NCI-H82 (cell line): Measurements from ENCODE around the gene WBP1.
"Not testable (repeated sequence)": the region's sequence is repeated elsewhere in the genome, so short reads cannot be mapped to it uniquely, and the experiment has no call there.

Source experiments
- DNase-seq: peaks from one replicate; lab custom pipeline; 2025; lab: John Stamatoyannopoulos, UW

Gene WBP1

DNA sequence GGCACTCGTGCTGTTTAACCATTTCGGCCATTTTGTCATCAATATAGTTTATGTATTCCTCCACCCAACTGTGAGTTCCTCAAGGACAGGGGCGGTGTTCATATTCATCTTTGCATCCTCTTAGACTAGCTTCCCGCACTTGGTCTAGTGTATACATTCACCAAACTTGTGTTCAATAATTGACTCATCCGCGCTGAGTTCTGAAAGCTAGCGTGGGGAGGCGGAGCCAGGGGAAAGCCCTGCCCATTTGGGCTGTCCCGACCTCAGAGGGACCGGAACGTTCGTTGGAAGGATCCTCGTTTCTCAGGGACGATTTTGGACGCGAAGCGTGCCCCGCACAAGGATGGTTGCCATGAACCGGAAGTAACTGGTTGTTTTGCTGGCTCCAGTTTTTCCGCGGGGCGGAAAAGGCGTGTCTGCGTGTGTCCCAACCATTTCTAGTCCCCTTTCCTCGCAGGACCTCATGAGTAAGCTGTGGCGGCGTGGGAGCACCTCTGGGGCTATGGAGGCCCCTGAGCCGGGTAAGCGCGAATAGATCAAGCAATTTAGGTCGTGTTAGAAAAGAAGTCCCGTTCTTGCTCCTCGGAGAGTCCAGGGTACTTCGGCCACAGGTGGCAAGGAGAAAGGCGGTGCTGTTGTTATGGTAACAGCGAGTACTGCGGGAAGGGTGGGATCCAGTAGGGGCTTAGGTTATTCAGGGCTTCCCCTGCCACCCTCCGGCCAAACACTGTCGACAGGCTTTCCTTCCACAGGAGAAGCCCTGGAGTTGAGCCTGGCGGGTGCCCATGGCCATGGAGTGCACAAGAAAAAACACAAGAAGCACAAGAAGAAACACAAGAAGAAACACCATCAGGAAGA lies 3.4 kb upstream of the WBP1 start, which contains the start of gene INO80B:
Gene INO80B, plus strand, starts transcription at position 434 of the 858 bp plus-strand sequence. Its CDS starts 30 bp downstream, at position 464.
- peak; percentile 98 for DNase-seq

DNA sequence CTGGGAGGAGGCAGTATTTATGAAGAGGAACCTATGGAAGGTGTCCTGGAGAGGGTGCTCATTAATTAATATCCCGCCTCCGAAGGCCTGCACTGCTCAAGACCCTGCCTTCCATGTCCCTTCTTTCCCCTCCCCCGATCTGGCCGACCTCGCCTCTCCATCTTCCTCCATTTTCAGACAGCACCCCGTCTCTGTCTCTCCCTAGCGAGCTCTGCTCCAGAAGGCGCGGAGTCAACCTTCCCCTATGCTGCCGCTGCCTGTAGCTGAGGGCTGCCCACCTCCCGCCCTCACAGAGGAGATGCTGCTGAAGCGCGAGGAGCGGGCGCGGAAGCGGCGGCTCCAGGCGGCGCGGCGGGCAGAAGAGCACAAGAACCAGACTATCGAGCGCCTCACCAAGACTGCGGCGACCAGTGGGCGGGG lies 1.1 kb upstream of the WBP1 start:
- no peak for DNase-seq

DNA sequence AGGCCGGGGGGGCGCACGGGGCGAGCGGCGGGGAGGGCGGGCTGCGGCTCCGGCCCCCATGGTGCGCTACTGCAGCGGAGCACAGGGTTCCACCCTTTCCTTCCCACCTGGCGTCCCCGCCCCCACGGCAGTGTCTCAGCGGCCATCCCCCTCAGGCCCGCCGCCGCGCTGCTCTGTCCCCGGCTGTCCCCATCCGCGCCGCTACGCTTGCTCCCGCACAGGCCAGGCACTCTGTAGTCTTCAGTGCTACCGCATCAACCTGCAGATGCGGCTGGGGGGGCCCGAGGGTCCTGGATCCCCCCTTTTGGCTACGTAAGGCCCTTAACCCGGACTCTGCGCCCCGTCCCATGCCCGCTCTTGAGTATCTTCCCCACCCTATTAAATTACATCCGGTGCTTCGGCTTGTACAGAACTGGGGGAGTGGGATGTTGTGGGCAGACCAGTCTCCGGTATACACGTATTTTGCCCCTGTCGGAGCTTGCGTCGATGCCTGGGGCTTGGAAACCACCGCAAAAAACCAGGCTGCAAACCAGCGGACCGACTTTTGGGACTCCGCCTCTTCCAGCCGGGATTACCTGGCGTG lies 598 bp upstream of the WBP1 start:
- peak; percentile 89 for DNase-seq

DNA sequence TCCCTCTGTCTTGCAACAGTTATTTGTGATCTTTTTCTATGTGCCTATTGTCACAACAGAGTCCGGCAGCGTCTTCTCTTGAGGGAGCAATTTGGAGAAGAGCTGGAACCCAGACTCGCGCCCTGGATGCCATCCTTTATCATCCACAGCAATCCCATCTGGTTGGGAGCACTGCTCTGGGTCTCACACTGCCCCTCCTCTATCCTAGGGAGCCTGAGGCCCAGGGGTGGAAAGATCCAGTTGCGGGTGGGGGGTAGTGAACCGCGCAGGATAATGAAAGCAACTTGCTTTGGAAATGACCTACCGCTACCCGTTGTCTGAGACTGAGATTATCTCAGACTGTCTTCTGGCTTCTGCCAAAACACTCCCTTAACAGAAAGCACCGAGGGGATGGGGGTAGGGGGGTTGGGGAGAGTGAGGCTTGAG lies 713 bp downstream of the WBP1 start:
- no peak for DNase-seq

DNA sequence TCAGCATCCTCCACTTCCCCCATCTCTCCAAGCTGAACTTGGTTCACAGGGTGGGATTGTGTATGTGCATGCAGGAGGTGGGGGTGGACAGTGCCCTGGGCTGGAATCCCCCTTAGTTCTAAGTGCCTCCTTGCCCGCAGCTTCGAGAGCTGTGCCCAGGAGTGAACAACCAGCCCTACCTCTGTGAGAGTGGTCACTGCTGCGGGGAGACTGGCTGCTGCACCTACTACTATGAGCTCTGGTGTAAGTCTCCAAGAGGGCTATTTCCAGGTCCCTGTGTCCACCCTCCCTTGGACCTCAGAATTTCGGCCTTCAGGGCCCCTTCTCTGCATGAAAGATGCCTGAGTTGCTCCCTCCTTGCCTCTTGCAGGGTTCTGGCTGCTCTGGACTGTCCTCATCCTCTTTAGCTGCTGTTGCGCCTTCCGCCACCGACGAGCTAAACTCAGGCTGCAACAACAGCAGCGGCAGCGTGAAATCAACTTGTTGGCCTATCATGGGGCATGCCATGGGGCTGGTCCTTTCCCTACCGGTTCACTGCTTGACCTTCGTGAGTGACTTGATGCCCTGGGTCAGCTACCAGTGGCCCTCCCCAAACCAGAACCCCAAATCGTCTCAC lies 1.4 kb downstream of the WBP1 start:
- DNase-seq, result not testable (repeated sequence)

DNA sequence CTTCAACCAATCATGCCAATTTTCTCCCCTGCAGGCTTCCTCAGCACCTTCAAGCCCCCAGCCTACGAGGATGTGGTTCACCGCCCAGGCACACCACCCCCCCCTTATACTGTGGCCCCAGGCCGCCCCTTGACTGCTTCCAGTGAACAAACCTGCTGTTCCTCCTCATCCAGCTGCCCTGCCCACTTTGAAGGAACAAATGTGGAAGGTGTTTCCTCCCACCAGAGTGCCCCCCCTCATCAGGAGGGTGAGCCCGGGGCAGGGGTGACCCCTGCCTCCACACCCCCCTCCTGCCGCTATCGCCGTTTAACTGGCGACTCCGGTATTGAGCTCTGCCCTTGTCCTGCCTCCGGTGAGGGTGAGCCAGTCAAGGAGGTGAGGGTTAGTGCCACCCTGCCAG lies 1.9 kb downstream of the WBP1 start:
- not testable (repeated sequence) for DNase-seq

DNA sequence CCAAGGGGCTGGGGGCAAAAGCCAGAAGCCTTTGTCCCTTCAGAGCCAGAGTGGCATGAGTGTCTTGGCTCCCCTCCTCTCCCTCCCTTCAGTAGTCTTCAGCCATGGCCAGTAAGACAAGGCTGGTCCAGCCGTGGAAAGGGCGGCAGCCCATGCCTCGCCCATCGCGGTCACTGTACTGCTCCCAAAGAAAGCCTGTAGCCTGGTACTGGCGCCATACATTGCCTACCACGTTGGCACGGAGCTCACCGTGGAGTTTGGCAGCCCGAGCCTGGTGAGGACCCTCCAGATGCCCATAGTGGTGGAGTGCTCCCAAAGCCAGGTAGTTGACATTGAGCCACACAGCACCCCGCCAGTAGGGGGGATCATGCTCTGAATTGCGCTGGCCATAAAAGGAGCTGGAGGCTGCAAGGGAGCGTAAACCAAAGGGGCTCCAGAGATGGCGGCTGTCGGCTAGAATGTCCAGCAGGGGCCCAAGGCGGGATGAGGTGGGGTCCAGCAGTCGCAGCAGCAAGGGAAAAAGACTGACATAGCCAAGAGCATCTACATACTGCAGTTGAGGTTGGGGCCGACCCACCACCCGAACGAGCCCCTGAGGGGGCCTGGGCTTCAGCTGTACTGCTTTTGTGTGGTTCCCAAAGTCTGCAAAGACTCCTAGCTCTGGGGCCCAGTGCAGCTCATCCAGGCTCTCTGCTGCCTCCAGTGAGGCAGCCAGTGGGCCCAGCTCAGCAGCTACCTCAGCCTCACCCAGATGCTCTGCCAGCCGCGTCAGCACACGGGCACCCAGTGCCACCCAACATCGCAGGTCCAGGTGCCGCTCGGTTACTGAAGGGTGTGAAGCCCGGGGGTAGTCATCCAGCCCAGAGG lies 3.2 kb downstream of the WBP1 start:
- peak; percentile 47 for DNase-seq

DNA sequence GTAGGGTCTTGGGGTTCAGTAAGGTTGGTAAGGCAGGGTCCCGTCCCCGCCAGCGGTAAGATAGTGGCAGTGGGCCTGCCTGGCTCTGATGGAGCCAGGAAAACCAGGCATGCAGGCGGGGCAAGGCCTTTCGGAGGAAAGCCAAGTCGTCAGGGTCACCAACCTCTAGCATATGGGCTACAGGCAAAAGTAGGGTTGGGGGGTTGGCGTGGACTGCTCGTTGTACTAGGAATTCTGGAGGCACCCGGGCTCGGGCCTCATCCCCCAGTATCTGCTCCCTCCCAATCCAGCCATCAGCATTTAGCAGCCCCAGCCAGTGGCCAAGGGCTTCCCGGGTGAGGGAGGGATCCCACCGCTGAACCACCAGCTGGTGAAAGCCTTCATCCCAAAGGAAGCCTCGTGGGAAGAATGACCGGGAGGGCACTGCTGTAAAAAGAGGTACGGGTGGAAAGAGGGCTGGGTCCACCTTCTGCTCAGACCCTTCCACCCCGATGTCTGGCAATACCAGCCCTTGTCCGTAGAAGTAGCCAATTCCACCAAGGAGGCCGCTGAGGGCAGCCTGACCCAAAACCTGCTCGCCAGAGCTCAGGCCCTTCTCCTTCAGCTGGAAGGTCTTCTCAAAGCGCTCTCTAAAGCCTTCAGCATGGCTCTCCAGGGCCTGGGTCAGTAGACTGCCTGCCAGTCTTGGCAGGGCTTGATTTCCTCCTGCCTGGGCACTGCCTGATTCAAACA lies 4.0 kb downstream of the WBP1 start:
- no peak for DNase-seq

DNA sequence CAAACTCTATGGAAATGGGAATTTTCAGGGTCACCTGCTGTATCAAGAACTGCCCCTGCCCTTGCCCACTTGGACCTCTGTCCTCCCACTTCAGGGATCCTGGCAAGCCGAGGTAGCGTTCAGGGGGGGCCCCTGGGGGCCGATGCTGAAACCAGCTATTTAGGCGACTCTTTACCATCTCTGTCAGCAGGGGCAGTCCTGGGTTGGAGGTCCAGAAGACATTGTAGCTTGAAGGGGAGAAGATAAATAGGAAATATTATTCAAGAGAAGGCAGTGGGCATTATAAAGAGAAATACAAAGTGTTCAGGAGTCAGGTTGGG lies 4.5 kb downstream of the WBP1 start:
- no peak for DNase-seq

DNA sequence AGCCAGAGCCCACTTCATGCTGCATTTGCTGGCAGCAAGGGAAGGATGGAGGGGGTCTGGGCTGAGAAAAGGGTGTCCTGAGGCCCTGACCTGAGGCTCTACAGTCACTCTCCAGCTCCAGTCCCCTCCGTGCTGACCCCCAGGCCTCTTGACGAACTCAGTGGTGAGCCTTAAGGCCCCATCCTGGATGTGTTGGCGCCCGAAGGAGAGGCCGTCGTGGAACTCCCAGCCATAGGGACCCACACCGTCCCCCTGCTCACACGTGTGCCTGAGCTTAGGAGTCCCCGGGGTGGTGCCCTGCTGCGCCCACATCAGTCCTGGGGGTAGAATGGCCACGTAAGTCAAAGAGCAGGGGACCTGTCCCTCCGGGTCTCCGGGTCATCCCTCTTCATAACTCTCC lies 6.2 kb downstream of the WBP1 start:
- DNase-seq, result no peak

DNA sequence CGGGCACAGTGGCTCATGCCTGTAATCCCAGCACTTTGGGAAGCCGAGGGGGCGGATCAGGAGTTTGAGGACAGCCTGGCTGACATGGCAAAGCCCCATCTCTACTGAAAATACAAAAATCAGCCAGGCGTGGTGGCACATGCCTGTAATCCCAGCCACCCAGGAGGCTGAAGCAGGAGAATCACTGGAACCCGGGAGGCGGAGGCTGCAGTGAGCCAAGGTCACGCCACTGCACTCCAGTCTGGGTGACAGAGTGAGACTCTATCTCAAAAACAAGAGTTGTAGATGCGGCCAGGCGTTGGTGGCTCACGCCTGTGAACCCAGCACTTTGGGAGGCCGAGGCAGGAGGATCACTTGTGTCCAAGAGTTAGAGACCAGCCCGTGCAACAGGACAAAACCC lies 12.5 kb downstream of the WBP1 start:
- DNase-seq, result not testable (repeated sequence)

DNA sequence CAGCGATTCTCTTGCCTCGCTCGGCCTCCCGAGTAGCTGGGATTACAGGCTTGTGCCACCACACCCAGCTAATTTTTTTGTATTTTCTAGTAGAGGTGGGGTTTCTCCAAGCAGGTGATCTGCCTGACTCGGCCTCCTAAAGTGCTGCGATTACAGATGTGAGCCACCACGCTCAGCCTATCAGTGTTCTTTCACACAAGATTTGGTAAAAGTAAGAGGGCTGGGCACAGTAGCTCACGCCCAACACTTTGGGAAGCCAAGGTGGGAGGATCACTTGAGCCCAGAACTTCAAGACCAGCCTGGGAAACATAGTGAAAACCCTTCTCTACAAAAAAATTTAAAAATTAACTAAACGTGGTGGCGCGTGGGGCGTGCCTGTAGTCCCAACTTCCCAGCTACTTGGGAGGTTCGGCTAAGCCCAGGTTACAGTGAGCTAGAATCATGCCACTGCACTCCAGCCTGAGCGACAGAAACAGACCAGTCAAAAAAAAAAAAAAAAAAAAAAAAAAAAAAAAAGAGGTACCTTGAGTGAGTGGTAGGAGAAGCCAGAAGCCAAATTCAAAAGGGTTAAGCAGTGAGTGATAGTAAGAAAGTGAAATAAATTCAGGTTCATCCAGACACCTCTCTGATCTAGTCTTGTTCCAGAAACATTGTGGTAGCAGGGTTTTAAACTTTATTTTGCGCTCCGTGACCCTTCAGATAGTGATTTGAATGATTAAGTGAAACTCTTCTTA lies 13.3 kb downstream of the WBP1 start:
- DNase-seq, result no peak

DNA sequence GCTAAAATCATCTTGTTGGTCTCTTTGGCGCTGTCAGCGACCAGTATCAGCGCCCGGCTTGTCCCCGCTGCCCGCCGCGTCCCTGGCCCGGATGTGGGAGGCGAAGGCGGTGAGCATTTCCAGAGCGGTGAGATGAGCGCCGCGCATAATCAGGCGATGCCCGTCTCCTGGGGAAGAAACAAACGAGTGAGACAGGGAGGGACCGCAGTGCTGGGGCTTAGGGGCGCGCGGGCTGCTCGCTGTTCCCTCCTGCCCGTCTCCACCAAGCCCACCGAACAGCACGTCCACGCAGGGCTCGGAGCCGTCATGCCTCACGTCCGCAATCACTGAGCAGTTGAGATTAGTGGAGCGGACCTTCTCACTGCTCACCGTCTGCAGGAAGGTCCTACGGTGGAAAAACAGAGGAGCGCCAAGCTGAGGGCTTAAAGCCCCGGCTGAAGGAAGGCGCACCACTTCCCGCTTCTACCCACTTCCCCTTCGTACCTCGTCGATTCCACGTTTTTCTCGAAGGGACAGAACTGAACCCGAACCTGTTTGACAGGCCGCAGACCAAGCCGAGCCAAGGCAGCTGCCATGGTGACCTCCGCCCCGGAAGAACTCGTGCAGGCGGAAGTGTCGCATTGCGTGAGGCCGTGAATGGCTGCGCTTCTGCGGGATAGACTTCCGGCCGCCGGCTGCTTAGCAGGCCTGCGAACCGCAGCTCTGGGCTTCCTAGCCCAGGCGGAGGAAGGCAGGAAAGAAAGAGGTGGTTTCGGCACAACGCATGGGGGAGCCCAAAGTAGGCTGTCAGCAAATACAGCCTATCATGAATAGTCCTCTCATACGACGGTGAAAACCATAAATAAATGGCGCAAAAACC lies 14.1 kb downstream of the WBP1 start, which contains the start of gene MRPL53:
Gene MRPL53, minus strand, starts transcription at position 595 of the 859 bp plus-strand sequence. Its CDS starts 20 bp downstream, at position 575.
- peak; percentile 97 for DNase-seq

DNA sequence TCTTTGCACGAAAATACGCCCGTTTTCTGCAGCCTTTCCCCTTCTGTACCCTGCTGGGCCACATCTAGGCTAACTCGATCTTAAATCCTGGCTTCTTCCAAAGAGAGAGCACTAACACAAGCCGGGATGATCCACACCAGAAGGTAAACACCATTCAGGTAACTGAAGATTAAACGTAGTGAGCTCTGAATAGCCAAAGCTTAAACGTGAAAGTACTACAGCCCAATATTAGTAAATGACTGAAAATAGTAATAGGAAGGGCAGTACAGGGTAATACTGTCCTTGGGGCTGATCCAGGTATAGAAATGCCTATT lies 14.7 kb downstream of the WBP1 start:
- peak; percentile 70 for DNase-seq

DNA sequence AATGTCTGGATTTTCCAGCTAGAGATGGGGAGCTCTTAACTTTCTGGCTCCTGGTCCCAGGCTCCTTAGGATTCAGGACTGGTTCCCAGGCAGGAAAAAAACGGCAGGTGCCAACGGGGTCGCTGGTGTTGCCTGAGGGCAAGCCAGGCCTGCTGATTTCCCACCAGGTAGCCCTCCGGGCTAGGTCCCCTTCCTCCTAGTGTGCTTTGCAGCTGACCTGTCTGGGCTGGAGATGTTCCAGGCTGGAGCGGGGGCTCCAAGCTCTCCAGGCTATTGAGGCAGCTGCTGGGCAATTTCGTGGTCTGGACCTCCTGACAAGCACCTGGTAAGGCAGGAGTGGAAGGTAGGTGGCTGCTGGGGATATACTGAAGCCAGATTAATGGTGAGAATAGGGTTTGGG lies 16.2 kb downstream of the WBP1 start:
- DNase-seq, result no peak

DNA sequence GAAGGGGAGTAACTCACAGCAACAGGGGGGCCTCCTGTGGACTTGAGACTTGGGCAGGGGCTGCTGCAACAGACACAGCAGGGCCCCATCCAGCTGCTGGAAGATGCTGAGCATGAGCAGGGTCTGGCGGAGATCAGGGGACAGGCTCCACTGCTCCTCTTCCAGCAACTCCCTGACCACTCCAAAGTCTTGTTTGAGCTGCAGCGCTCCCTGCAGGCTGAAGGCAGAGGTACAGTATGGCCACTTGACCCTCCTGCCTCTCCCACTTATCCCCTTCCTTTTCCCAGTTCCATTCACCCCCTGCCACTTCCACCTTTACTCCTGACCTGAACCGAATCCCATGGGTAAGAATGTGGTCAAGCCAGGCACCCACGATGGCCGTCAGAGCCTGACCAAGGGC lies 16.7 kb downstream of the WBP1 start:
- no peak for DNase-seq

DNA sequence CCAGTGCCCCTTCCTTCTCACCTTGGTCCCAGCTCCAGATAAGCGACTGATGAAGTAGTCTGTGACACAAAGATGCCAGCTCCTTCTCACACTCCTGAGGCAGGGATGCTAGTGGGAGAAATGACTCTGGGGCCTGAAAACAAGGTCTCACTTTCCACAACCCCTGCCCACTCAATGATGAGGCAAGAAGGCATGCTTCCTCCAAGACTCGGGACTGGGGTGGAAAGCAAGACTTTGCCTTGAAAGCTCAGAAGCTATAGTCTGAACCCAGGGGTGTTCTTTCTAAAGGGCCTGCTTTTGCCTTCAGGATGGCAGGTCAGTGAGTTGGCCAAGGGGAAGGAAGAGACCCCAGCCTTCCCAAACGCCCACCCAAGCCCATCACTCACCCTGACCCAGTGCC lies 23.2 kb downstream of the WBP1 start:
- no peak for DNase-seq

DNA sequence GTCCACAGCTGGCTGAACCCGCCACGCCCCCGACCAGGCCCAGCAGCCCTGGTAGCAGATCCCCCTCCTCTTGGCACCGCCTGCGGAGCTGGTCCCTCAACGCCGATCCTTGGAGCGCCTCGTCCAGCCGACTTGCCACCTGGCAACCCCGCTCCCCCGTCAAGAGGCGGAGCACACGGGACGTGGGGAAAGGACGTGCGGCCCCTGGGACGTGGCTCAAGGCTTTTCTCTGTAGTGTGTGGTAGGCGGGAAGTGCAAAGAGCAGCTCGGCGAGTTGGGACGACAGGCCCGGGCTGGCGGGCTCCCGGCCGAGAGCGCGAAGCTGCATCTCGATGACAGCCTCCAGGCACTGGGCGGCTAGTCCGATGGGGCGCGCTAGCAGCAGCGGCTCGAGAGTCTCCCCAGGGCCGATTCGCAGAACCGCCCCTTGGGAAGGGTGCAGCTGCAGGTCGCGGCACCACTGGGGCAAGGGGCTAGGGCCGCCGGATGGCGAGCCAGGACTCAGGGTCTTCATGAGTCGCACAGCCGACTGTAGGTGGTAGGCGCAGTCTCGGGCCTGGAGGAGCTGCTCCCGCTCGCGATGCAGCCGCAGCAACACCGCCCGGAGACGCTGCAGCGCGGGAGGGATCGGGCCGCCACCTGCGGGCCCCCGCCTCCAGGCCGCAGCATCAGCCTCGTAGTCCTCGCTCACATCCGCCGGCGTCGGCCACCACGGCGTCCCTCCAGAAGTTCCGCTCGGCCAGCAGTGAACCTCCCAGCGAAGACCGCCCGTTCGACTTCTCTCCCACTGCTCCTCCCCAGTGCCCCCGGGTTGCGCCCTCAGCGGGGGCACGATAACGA lies 23.9 kb downstream of the WBP1 start:
- DNase-seq, result peak; percentile 79
